MM.1S (cell line): ENCODE data around the gene SLC25A11.

Experiments
- EZH2 ChIP-seq: fragments of 300-600 bp; sonication (generic); optimal IDR thresholded peaks from 2 replicates; pipeline ENCODE3; 2017; ENCODE audit warnings: low read depth, mild to moderate bottlenecking, antibody characterized with exemption, low read length, mixed read lengths
- EZH2phosphoT487 ChIP-seq: fragments of 300-600 bp; sonication (generic); IDR thresholded peaks from 2 replicates; pipeline ENCODE4 v1.6.1; 2018; ENCODE audit warnings: antibody characterized with exemption, low read length
- TF ChIP-seq, protein P1 (sequence below): fragments of 300-600 bp; sonication (generic); IDR thresholded peaks from 2 replicates; pipeline ENCODE4 v1.5.1; 2016; ENCODE audit warnings: antibody characterized with exemption, low read length, mixed read lengths

DNA sequence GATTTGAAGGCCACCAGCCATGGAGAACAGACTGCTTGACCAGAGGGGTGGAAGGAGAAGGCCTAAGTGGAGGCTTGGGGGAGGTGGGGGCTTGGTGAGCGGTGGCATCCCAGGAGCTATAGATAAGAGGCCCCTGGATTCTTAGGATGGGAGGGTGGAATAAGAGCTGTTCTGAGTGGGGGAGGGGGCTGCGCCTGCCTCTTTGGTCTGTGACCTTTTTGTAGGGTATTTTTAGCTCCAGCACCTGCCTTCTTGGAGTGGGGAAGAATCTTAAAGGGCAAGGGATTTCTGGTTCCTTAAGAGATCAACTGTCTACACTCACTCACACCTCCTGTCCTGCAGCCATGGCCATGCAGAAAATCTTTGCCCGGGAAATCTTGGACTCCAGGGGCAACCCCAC is 11.6 kb upstream of the SLC25A11 start:
- TF ChIP-seq, protein P1, sequence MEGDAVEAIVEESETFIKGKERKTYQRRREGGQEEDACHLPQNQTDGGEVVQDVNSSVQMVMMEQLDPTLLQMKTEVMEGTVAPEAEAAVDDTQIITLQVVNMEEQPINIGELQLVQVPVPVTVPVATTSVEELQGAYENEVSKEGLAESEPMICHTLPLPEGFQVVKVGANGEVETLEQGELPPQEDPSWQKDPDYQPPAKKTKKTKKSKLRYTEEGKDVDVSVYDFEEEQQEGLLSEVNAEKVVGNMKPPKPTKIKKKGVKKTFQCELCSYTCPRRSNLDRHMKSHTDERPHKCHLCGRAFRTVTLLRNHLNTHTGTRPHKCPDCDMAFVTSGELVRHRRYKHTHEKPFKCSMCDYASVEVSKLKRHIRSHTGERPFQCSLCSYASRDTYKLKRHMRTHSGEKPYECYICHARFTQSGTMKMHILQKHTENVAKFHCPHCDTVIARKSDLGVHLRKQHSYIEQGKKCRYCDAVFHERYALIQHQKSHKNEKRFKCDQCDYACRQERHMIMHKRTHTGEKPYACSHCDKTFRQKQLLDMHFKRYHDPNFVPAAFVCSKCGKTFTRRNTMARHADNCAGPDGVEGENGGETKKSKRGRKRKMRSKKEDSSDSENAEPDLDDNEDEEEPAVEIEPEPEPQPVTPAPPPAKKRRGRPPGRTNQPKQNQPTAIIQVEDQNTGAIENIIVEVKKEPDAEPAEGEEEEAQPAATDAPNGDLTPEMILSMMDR: no peak
- no peak for TF ChIP-seq EZH2phosphoT487
- TF ChIP-seq EZH2: no peak
